MG63 (cell line): ENCODE data around the gene POP5. TPM values are rescaled to one million over a fixed set of nuclear protein-coding genes. Genes with fewer than 3 reads are reported as not detected.

Experiments used
- DNase-seq: peaks from one replicate; pipeline ENCODE4 v3.0.0-alpha.2; 2020
- H3K27me3 ChIP-seq: fragments of 250-450 bp; sonication (Bioruptor Pico); 2 replicates; pipeline ENCODE4 v1.5.1; 2020; ENCODE audit warnings: mild to moderate bottlenecking, moderate library complexity
- H3K36me3 ChIP-seq: fragments of 250-450 bp; sonication (Bioruptor Pico); 2 replicates; pipeline ENCODE4 v1.5.1; 2020; ENCODE audit warnings: mild to moderate bottlenecking, moderate library complexity
- H3K4me3 ChIP-seq: fragments of 250-450 bp; sonication (Bioruptor Pico); 2 replicates; pipeline ENCODE4 v1.5.1; 2020; ENCODE audit warnings: mild to moderate bottlenecking, moderate library complexity
- H3K9me3 ChIP-seq: fragments of 250-450 bp; sonication (Bioruptor Pico); 2 replicates; pipeline ENCODE4 v1.5.1; 2020; ENCODE audit warnings: mild to moderate bottlenecking, moderate library complexity
- total RNA-seq: library from RNA; depleted of rRNA; stranded (reverse); fragments of >200 nt; shearing (Covaris generic); gene quantifications from 2 replicates; pipeline ENCODE4 v1.2.3, GENCODE V29; 2014; ENCODE audit warnings: low replicate concordance

Gene POP5
- total RNA-seq, 1 experiment from 2014 or later: 66.2 TPM

- Histone ChIP-seq H3K9me3 (no peaks in the 10 kb centered on the region), H3K4me3 (no peak overlapping the region), H3K36me3 (no peaks in the 10 kb centered on the region), H3K27me3 (no peaks in the 10 kb centered on the region)
- DNase-seq: no peak
Observed at GRCh38 chr12:120597861-120598260, 16.7 kb upstream of the POP5 start.

- H3K9me3 ChIP-seq: no peaks in the 10 kb centered on the region
- no peak overlapping the region for H3K4me3 ChIP-seq
- DNase-seq: no peak
- no peaks in the 10 kb centered on the region for H3K27me3 ChIP-seq
- no peaks in the 10 kb centered on the region for H3K36me3 ChIP-seq
Observed at GRCh38 chr12:120596901-120597300, 15.7 kb upstream of the POP5 start.

DNA sequence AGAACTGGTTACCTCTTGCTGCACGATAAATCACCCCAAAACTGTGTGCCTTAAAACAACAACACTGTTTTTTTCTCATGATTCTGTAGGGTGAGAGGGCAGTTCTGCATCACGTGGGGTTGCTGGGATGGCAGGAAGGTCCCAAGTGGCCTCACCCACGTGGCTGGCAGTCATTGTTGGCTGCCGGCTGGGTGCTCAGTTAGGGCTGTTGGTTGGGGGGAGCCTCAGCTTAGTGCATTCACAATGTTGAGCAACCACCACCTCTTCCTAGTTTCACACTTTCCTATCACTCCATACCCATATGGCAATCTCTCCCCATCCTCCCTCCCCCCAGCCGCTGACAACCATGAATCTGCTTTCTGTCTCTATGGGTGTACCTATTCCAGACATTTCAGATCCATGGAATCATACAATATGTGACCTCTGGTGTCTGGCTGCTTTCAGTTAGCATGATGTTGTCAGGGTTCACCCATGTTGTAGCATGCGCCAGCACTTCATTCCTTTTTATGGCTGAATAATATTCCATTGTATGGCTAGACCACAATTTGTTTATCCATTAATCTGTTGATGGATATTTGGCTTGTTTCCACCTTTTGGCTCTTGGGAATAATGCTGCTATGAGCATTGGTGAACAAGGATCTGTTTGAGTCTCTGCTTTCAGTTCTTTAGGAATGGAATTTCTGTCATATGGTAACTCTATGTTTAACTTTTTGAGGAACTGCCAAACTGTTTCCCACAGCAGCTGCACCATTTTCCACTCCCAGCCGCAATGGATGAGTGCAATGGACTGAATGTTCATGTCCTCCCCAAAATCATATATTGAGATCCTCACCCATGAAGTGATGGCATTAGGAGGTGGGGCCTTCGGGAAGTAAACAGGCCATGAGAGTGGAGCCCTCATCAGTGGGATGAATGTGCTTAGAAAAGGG is 11.2 kb upstream of the POP5 start:
- Histone ChIP-seq H3K36me3 (no peaks in the 10 kb centered on the region), H3K4me3 (no peak overlapping the region), H3K27me3 (no peaks in the 10 kb centered on the region), H3K9me3 (no peaks in the 10 kb centered on the region)
- DNase-seq: no peak

DNA sequence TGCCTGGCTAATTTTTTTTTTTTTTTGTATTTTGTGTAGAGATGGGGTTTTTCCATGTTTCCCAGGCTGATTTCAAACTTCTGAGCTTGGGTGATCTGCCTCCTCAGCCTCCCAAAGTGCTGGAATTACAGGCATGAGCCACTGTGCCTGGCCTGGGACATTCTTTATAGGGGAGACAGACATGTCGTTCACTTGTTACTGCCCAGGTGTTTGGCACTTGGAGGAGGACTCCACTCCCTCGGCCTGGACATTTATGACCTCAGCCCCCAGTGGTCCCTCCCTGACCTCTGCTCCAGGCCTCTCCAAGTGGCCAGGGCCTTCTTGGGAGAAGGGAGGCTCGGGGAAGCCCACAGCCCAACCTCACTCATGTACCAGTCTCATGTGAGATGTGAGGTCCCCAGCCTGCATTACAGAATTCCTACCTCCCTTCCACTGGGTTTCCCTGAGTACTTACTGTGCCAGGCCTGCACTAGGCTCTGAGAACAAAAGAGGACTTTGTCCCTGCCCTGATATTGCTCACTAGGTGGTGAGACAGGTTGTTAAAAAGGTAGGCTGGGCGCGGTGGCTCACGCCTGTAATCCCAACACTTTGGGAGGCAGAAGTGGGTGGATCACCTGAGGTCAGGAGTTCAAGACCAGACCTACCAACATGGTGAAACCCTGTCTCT is 9.7 kb upstream of the POP5 start:
- Histone ChIP-seq H3K4me3 (no peak overlapping the region), H3K27me3 (no peaks in the 10 kb centered on the region), H3K9me3 (no peaks in the 10 kb centered on the region), H3K36me3 (no peaks in the 10 kb centered on the region)
- no peak for DNase-seq

GRCh38 chr12:120588948-120589930 is 8.0 kb upstream of the POP5 start:
- no peaks in the 10 kb centered on the region for H3K9me3 ChIP-seq
- no peak overlapping the region for H3K4me3 ChIP-seq
- no peak for DNase-seq
- H3K27me3 ChIP-seq: 0 out of 2 replicates have a peak, but pooled peaks cover 2% of the 10 kb centered on the region
- no peaks in the 10 kb centered on the region for H3K36me3 ChIP-seq

DNA sequence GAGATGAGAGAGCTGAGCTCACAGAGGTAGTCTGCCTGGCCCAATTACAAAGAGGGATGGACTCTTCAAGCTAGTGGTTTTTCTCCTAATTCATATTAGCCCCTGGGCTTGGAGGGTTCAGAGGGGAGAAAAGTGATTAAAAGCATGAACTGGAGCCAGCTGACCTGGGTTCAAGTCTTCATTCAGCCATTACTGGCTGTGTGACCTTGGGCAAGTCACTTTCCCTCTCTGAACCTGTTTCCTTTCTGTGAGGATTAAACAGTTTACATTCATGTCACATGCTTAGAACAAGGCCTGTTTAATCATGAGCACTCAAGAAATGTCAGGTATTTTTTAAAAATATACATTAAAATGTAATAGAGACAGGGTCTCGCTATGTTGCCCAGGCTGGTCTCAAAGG is 7.2 kb upstream of the POP5 start:
- no peaks in the 10 kb centered on the region for H3K9me3 ChIP-seq
- H3K27me3 ChIP-seq: 0 out of 2 replicates have a peak, but pooled peaks cover 2% of the 10 kb centered on the region
- DNase-seq: no peak
- no peak overlapping the region for H3K4me3 ChIP-seq
- H3K36me3 ChIP-seq: no peaks in the 10 kb centered on the region

GRCh38 chr12:120586860-120587259 is 5.7 kb upstream of the POP5 start:
- Histone ChIP-seq H3K27me3 (0 out of 2 replicates have a peak, but pooled peaks cover 2% of the 10 kb centered on the region), H3K36me3 (no peaks in the 10 kb centered on the region), H3K4me3 (no peak overlapping the region), H3K9me3 (no peaks in the 10 kb centered on the region)
- no peak for DNase-seq

GRCh38 chr12:120586206-120586605 is 5.0 kb upstream of the POP5 start:
- no peaks in the 10 kb centered on the region for H3K36me3 ChIP-seq
- 0 out of 2 replicates have a peak, but pooled peaks cover 2% of the 10 kb centered on the region for H3K27me3 ChIP-seq

GRCh38 chr12:120584343-120585149 is 3.3 kb upstream of the POP5 start:
- peaks cover 3% of the 10 kb centered on the region for H3K36me3 ChIP-seq
- 0 out of 2 replicates have a peak, but pooled peaks cover 2% of the 10 kb centered on the region for H3K27me3 ChIP-seq
- DNase-seq: peak; percentile 31
- H3K9me3 ChIP-seq: no peaks in the 10 kb centered on the region
- H3K4me3 ChIP-seq: peak overlapping the region; percentile 30

More at GRCh38 chr12:120586206-120586605, 5.0 kb upstream of the POP5 start:
- H3K4me3 ChIP-seq: no peak overlapping the region
- no peak for DNase-seq
- H3K9me3 ChIP-seq: no peaks in the 10 kb centered on the region

DNA sequence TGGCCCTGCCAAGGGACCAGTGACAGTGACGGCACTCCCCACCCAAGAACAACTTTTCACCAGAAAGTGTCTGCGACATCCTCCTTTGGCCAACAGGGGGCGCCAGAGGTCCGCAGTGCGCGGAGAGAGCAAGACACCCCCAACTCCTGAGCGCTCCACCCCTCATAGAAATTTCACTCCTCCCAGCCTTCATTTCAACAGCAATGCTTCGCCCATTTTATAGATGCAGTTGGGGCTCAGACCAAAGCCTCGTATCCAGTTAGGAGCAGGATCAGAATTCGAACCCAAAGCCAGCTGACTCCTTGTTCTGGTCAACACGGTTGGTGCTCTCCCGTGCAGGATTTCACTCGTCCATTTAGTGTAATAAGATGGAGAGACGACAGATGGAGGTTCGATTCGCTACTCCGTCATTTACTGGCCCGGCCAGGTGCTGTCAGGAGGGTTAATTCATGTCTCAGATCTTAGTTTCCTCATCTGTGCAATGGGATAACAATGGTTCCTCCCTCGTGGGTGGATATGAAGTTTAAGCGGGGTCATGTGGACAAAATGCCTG is 2.4 kb upstream of the POP5 start:
- DNase-seq: peak; percentile 58
- 0 out of 2 replicates have a peak, but pooled peaks cover 2% of the 10 kb centered on the region for H3K27me3 ChIP-seq
- H3K9me3 ChIP-seq: no peaks in the 10 kb centered on the region
- peaks cover 11% of the 10 kb centered on the region for H3K36me3 ChIP-seq
- H3K4me3 ChIP-seq: no peak overlapping the region

GRCh38 chr12:120581998-120582397 is 796 bp upstream of the POP5 start:
- no peak for DNase-seq
- Histone ChIP-seq H3K4me3 (peak overlapping the region; percentile 99), H3K27me3 (0 out of 2 replicates have a peak, but pooled peaks cover 2% of the 10 kb centered on the region), H3K36me3 (peaks cover 27% of the 10 kb centered on the region), H3K9me3 (no peaks in the 10 kb centered on the region)

DNA sequence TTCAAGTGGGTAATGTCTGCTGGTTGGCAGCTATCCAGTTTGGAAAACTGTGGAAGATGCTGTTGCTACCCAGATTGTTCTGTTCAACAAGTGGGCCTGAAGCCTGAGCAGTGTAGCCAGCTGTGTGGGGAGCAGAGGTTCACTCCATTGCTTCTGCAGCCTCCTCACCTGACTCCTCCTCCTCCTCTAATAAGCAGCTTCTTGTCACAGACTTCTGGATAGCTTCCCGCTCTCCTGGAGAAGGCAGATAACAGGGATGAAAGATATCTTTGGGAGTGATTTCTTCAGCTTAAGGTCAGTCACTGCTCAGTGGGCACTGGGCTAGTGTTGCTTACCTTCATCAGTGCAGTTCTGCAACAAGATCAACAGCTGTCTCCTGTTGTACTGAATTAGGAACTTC is 2.0 kb downstream of the POP5 start:
- no peak for DNase-seq
- H3K4me3 ChIP-seq: no peak overlapping the region
- peaks cover 53% of the 10 kb centered on the region for H3K36me3 ChIP-seq
- no peaks in the 10 kb centered on the region for H3K9me3 ChIP-seq
- no peaks in the 10 kb centered on the region for H3K27me3 ChIP-seq

- H3K9me3 ChIP-seq: no peaks in the 10 kb centered on the region
- no peak overlapping the region for H3K4me3 ChIP-seq
- H3K27me3 ChIP-seq: no peaks in the 10 kb centered on the region
- DNase-seq: no peak
- H3K36me3 ChIP-seq: peaks cover 83% of the 10 kb centered on the region
Observed at GRCh38 chr12:120574106-120574505, 7.1 kb downstream of the POP5 start.

GRCh38 chr12:120573560-120573959 is 7.6 kb downstream of the POP5 start:
- no peak overlapping the region for H3K4me3 ChIP-seq
- H3K9me3 ChIP-seq: no peaks in the 10 kb centered on the region
- H3K36me3 ChIP-seq: peaks cover 84% of the 10 kb centered on the region
- no peaks in the 10 kb centered on the region for H3K27me3 ChIP-seq
- DNase-seq: no peak

DNA sequence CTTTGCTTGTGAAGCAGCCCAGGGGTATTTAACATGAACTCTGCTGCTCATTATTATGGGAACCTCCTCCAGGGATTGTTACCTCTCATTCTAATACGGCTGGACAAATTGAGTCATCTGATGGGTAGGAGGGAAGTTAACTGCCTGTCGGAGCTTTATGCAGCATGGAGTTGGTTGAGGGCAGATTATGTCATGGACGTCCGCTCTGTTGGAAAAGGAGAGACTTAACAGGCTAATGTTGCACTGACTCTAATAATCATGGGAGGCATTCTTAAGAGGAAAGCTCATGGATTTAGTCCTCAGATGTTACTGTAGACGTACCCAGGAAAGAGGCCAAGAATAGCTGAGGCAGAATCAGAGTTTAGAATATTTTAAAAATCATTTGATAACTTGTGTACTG is 9.9 kb downstream of the POP5 start:
- no peaks in the 10 kb centered on the region for H3K27me3 ChIP-seq
- no peaks in the 10 kb centered on the region for H3K9me3 ChIP-seq
- H3K36me3 ChIP-seq: peaks cover 76% of the 10 kb centered on the region
- no peak overlapping the region for H3K4me3 ChIP-seq
- no peak for DNase-seq
